Mucosa of descending colon (tissue), 3 donors: Measurements from ENCODE around the gene RERG. TPM values are rescaled to one million over a fixed set of nuclear protein-coding genes. Genes with fewer than 3 reads are reported as not detected.
A peak's percentile ranks its signal among the peaks of the same experiment; 100 is the strongest.

Experiments used
- ATAC-seq: fragments of 200-7000 bp; cut with Tn5 transposase; one replicate; pipeline ENCODE4 v1.9.1; 2020; ENCODE audit warnings: mild to moderate bottlenecking, moderate library complexity
- DNase-seq, 3 donors: peaks; one replicate each; pipeline ENCODE4 v3.0.0-alpha.2; 2020
- H3K36me3 ChIP-seq: fragments of 200-600 bp; one replicate; pipeline ENCODE4 v1.8.0; 2021; ENCODE audit warnings: low read depth, mild to moderate bottlenecking
- H3K4me1 ChIP-seq: fragments of 200-600 bp; one replicate; pipeline ENCODE4 v1.8.0; 2021; ENCODE audit warnings: low read depth, mild to moderate bottlenecking
- H3K4me3 ChIP-seq: fragments of 200-600 bp; one replicate; pipeline ENCODE4 v1.8.0; 2021; ENCODE audit warnings: mild to moderate bottlenecking
- H3K9me3 ChIP-seq: fragments of 200-600 bp; one replicate; pipeline ENCODE4 v1.8.0; 2021; ENCODE audit warnings: mild to moderate bottlenecking
- CTCF ChIP-seq: fragments of 200-600 bp; IDR thresholded peaks from one replicate; pipeline ENCODE4 v1.8.0; 2022; ENCODE audit warnings: antibody characterized with exemption, mild to moderate bottlenecking
- intact Hi-C, 2 donors: fragments of 100-400 bp; cut with DNase I in 1 of 2; cut with micrococcal nuclease in 1 of 2; formaldehyde crosslinking; loops; one replicate each; pipeline versions ENCODE4 v1.11.0 to v1.11.1; 2022; cut with DNase I, micrococcal nuclease
- total RNA-seq, 3 donors: library from RNA; stranded (reverse); fragmentation: NEBNext Ultra II Directional in 2 of 3; extraction: Animal tissue kit (Norgen Biotek cat#: 25700) in 2 of 3; gene quantifications; one replicate each; pipeline versions ENCODE4 v1.2.1 to v1.2.4, GENCODE V29; 2021 to 2023
- donor health status: DM: no; HTN: no; CAD: no; lungs with moderate emphysema.
- donor health status: DM: no; HTN: no; CAD: no.
- donor health status: DM: no; HTN: yes; CAD: no.

RERG gene
- total RNA-seq, 3 donors from 2014 or later, result 1.4 to 31.6 (median 5.2) TPM

GRCh38 chr12:15172060-15172822 is 49.0 kb downstream of the RERG start:
- no peak for TF ChIP-seq CTCF
- H3K36me3 ChIP-seq, result no peaks in the 10 kb centered on the region
- DNase-seq (no peak), ATAC-seq (no peak)
- H3K4me1 ChIP-seq, result no peaks in the 10 kb centered on the region
- intact Hi-C loops, result no loop called here
- no peaks in the 10 kb centered on the region for H3K9me3 ChIP-seq
- H3K4me3 ChIP-seq, result no peak overlapping the region

- DNase-seq (no peak), ATAC-seq (no peak)
- Histone ChIP-seq H3K9me3 (no peaks in the 10 kb centered on the region), H3K36me3 (no peaks in the 10 kb centered on the region), H3K4me1 (no peaks in the 10 kb centered on the region), H3K4me3 (no peak overlapping the region)
- no peak for TF ChIP-seq CTCF
- intact Hi-C loops, result no loop called here
Measured at GRCh38 chr12:15171012-15171655, 50.1 kb downstream of the RERG start.

GRCh38 chr12:15168026-15168678 is 53.1 kb downstream of the RERG start:
- H3K4me3 ChIP-seq, result no peak overlapping the region
- no peaks in the 10 kb centered on the region for H3K4me1 ChIP-seq
- H3K9me3 ChIP-seq, result no peaks in the 10 kb centered on the region
- ATAC-seq, result no peak
- intact Hi-C loops, result no loop called here
- no peak for TF ChIP-seq CTCF
- H3K36me3 ChIP-seq, result no peaks in the 10 kb centered on the region
- no peak for DNase-seq

GRCh38 chr12:15165012-15165659 is 56.1 kb downstream of the RERG start:
- Histone ChIP-seq H3K4me1 (no peaks in the 10 kb centered on the region), H3K36me3 (no peaks in the 10 kb centered on the region)
- DNase-seq, result no peak

More at GRCh38 chr12:15165012-15165659, 56.1 kb downstream of the RERG start:
- peak; percentile 48 for ATAC-seq
- Histone ChIP-seq H3K4me3 (no peak overlapping the region), H3K9me3 (no peaks in the 10 kb centered on the region)
- intact Hi-C loops, result no loop called here
- TF ChIP-seq CTCF, result no peak
